Measurements from ENCODE around the gene ENC1.

DNA sequence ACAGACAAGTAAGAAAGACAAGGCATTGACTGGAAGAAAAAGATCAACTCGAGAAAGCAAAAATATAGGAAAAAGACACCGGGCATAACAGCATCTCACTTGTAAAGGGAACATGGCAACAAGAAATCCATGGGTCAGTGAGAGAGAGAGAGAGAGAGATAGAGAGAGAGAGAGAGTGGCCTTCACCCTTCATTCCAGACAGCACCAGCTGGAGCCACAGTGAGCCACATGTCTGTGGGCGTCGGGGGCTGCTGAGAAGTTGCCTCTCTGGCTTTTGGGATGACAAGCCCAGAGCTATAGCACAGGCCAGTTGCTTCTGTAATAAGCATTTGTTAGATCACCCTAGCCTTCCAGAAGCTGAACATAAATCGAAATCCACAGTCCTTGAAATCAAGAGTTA, 20.3 kb upstream of the ENC1 start:
- TF ChIP-seq, protein P1, sequence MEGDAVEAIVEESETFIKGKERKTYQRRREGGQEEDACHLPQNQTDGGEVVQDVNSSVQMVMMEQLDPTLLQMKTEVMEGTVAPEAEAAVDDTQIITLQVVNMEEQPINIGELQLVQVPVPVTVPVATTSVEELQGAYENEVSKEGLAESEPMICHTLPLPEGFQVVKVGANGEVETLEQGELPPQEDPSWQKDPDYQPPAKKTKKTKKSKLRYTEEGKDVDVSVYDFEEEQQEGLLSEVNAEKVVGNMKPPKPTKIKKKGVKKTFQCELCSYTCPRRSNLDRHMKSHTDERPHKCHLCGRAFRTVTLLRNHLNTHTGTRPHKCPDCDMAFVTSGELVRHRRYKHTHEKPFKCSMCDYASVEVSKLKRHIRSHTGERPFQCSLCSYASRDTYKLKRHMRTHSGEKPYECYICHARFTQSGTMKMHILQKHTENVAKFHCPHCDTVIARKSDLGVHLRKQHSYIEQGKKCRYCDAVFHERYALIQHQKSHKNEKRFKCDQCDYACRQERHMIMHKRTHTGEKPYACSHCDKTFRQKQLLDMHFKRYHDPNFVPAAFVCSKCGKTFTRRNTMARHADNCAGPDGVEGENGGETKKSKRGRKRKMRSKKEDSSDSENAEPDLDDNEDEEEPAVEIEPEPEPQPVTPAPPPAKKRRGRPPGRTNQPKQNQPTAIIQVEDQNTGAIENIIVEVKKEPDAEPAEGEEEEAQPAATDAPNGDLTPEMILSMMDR (IDR thresholded peaks at IDR 0.05; ENCODE audit: low read length), result no peak
- no peak for TF ChIP-seq EZH2 (IDR thresholded peaks at IDR 0.05; ENCODE audit: borderline replicate concordance, low read length)
